GM12864 (cell line): Measurements from ENCODE around the gene PTBP1.

Source experiments
- DNase-seq: peaks from one replicate; pipeline ENCODE4 v3.0.0-alpha.2; 2011; ENCODE audit warnings: low read depth
- H3K4me3 ChIP-seq: 2 replicates; pipeline ENCODE4 v1.5.1; 2011; ENCODE audit warnings: mild to moderate bottlenecking, low read depth, low read length, control low read depth
- CTCF ChIP-seq: IDR thresholded peaks from 2 replicates; pipeline ENCODE4 v1.5.1; 2011; ENCODE audit warnings: low read depth, mild to moderate bottlenecking, moderate library complexity, low read length, control low read depth, inconsistent platforms; ENCODE audit errors: missing control alignments

Gene PTBP1

GRCh38 chr19:754530-754929, 42.7 kb upstream of the PTBP1 start:
- DNase-seq: no peak
- TF ChIP-seq CTCF: no peak
- H3K4me3 ChIP-seq: no peak overlapping the region

- no peak for TF ChIP-seq CTCF
- no peak for DNase-seq
- no peak overlapping the region for H3K4me3 ChIP-seq
These were observed 42.2 kb upstream of the PTBP1 start for GRCh38 chr19:755063-755462.

- H3K4me3 ChIP-seq: no peak overlapping the region
- DNase-seq: peak; percentile 50
- TF ChIP-seq CTCF: no peak
These were observed 41.0 kb upstream of the PTBP1 start for GRCh38 chr19:756236-756635.

GRCh38 chr19:756821-757688, 40.2 kb upstream of the PTBP1 start:
- no peak for DNase-seq
- no peak overlapping the region for H3K4me3 ChIP-seq
- no peak for TF ChIP-seq CTCF

GRCh38 chr19:757811-758668, 39.2 kb upstream of the PTBP1 start:
- no peak for DNase-seq
- TF ChIP-seq CTCF: no peak
- H3K4me3 ChIP-seq: no peak overlapping the region

- no peak overlapping the region for H3K4me3 ChIP-seq
- no peak for DNase-seq
- no peak for TF ChIP-seq CTCF
These were observed 34.1 kb upstream of the PTBP1 start for GRCh38 chr19:763181-763580.
